ENCODE measurements around the gene PTAFR.

DNA sequence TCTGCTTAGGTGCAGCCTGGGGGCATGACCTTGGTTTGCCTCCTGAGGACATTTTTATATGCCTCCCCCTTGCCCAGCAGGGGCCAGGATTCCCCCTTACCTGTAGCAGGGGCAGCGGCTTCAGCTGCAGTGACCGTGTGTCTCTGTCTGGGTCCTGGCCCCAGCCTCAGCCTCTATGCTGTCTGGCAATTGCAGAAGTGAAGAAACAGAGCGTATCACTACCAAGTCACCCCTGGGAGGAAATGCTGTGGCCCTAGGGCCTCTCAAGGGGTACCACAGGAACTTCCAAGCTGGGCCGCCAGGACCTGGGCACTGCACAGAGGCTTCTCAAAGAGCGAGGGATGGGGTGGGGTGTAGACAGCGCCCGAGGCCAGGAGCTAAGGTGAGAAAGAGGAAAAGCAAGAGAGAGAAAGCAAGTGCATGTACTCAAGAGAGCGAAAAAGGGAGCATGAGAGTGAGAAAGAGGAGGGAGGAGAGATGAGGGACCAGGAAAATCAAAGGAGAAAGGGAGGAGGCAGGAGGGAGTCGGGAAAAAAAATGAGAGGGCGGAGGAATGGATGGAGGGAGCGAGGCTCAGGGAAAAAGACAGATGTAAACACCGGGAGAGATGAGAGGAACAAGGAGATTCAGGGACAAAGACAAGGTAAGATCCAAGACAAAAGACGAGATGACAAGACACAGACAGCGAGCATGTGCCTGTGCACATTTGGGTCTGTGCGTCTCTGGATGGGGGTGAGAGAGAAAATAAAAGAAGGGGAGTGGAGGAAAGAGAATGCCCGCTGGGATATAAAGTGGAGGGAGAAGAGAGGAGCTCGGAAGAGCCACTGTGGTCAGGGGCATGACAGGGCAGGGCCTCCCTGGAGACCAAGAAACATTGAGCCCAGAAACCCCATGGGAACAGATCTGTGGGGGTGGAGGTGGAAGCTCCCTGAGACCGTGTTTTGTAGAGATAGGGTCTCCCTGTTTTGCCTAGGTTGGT, at the start of gene PTAFR:
- TF ChIP-seq POLR2A (IDR thresholded peaks at IDR 0.05) (no peak), CTCF (IDR thresholded peaks at IDR 0.05) (no peak)

All from lower leg skin (tissue), 3 donors.